WTC11 (cell line): Measurements from ENCODE around the gene C2CD4A. TPM values are rescaled to one million over a fixed set of nuclear protein-coding genes. Genes with fewer than 3 reads are reported as not detected.

ENCODE experiments used
- ATAC-seq: fragments of 200-7000 bp; cut with Tn5 transposase; 2 replicates; pipeline ENCODE4 v1.10.0; 2021; ENCODE audit warnings: mild to moderate bottlenecking, moderate library complexity
- CTCF ChIA-PET: fragments of 300-600 bp; sonication (Branson Sonifier 250); formaldehyde crosslinking; loops from one replicate; lab custom pipeline; 2021; ENCODE audit warnings: antibody characterized with exemption; lab: Charles Lee
- POLR2A ChIA-PET: fragments of 350-600 bp; sonication (Branson Sonifier 250); formaldehyde crosslinking; loops from one replicate; lab custom pipeline; 2021; ENCODE audit warnings: antibody characterized with exemption; lab: Charles Lee
- DNase-seq: peaks from one replicate; pipeline ENCODE4 v3.0.0; 2021; ENCODE audit warnings: low spot score
- H3K27ac Mint-ChIP-seq: 2 replicates; pipeline ENCODE4 v1.8.0; 2021; ENCODE audit warnings: mixed read lengths
- H3K27me3 Mint-ChIP-seq: 2 replicates; pipeline ENCODE4 v1.8.0; 2021; ENCODE audit warnings: low read depth, mild to moderate bottlenecking, moderate library complexity, mixed read lengths
- H3K36me3 Mint-ChIP-seq: 2 replicates; pipeline ENCODE4 v1.8.0; 2021; ENCODE audit warnings: mixed read lengths
- H3K4me1 Mint-ChIP-seq: 2 replicates; pipeline ENCODE4 v1.8.0; 2022; ENCODE audit warnings: mixed read lengths
- H3K4me3 Mint-ChIP-seq: 2 replicates; pipeline ENCODE4 v1.8.0; 2021; ENCODE audit warnings: mild to moderate bottlenecking, moderate library complexity, mixed read lengths
- H3K9me3 Mint-ChIP-seq: 2 replicates; pipeline ENCODE4 v1.8.0; 2021; ENCODE audit warnings: mixed read lengths
- CREM ChIP-seq: sonication (generic); formaldehyde crosslinking; IDR thresholded peaks from 2 replicates; pipeline ENCODE4 v1.8.1; 2022; ENCODE audit warnings: mild to moderate bottlenecking, missing genetic modification reagents, moderate library complexity
- NFE2L1 ChIP-seq: sonication (generic); formaldehyde crosslinking; IDR thresholded peaks from 2 replicates; pipeline ENCODE4 v1.8.1; 2023; ENCODE audit warnings: missing genetic modification reagents
- NR1H2 ChIP-seq: sonication (generic); formaldehyde crosslinking; IDR thresholded peaks from 2 replicates; pipeline ENCODE4 v1.9.0; 2021; ENCODE audit warnings: mild to moderate bottlenecking, moderate library complexity, missing genetic modification reagents
- SMAD4 ChIP-seq: sonication (generic); formaldehyde crosslinking; IDR thresholded peaks from 2 replicates; pipeline ENCODE4 v1.8.0; 2022; ENCODE audit warnings: mild to moderate bottlenecking, missing genetic modification reagents
- SOX15 ChIP-seq: fragments of 250-450 bp; sonication (Bioruptor Pico); IDR thresholded peaks from 2 replicates; pipeline ENCODE4 v1.9.0; 2021; ENCODE audit warnings: mild to moderate bottlenecking
- ZBTB21 ChIP-seq: sonication (generic); formaldehyde crosslinking; IDR thresholded peaks from 2 replicates; pipeline ENCODE4 v1.8.1; 2023; ENCODE audit warnings: mild to moderate bottlenecking, missing genetic modification reagents, borderline replicate concordance
- ZNF121 ChIP-seq: sonication (generic); formaldehyde crosslinking; IDR thresholded peaks from 2 replicates; pipeline ENCODE4 v1.8.0; 2023; ENCODE audit warnings: missing genetic modification reagents
- total RNA-seq: library from RNA; stranded (reverse); gene quantifications from 3 replicates; pipeline ENCODE4 v1.2.3, GENCODE V29; 2021
- TF ChIP-seq, protein P1 (sequence below): fragments of 250-450 bp; sonication (Bioruptor Pico); IDR thresholded peaks from 2 replicates; pipeline ENCODE4 v1.8.0; 2021; ENCODE audit warnings: mild to moderate bottlenecking
- TF ChIP-seq, protein P2 (sequence below): sonication (generic); formaldehyde crosslinking; IDR thresholded peaks from 2 replicates; pipeline ENCODE4 v1.8.1; 2022; ENCODE audit warnings: mild to moderate bottlenecking, missing genetic modification reagents, moderate library complexity, borderline replicate concordance
- TF ChIP-seq, protein P3 (sequence below): sonication (generic); formaldehyde crosslinking; IDR thresholded peaks from 2 replicates; pipeline ENCODE4 v1.8.1; 2023; ENCODE audit warnings: mild to moderate bottlenecking, missing genetic modification reagents
- TF ChIP-seq, protein P4 (sequence below): sonication (generic); formaldehyde crosslinking; IDR thresholded peaks from 2 replicates; pipeline ENCODE4 v1.8.1; 2022; ENCODE audit warnings: low read depth, missing genetic modification reagents, borderline replicate concordance
- TF ChIP-seq, protein P5 (sequence below): sonication (generic); formaldehyde crosslinking; IDR thresholded peaks from 2 replicates; pipeline ENCODE4 v1.8.0; 2023; ENCODE audit warnings: mild to moderate bottlenecking, missing genetic modification reagents
- TF ChIP-seq, protein P6 (sequence below): fragments of 200-600 bp; IDR thresholded peaks from 2 replicates; pipeline ENCODE4 v1.8.0; 2022; ENCODE audit warnings: antibody characterized with exemption
- TF ChIP-seq, protein P7 (sequence below): sonication (generic); formaldehyde crosslinking; conservative IDR thresholded peaks from 2 replicates; pipeline ENCODE4 v1.8.1; 2022; ENCODE audit warnings: mild to moderate bottlenecking, missing genetic modification reagents
- TF ChIP-seq, protein P8 (sequence below): sonication (generic); formaldehyde crosslinking; IDR thresholded peaks from 2 replicates; pipeline ENCODE4 v1.8.0; 2022; ENCODE audit warnings: missing genetic modification reagents

The C2CD4A gene
- total RNA-seq, 1 experiment from 2014 or later = 0.42 TPM

DNA sequence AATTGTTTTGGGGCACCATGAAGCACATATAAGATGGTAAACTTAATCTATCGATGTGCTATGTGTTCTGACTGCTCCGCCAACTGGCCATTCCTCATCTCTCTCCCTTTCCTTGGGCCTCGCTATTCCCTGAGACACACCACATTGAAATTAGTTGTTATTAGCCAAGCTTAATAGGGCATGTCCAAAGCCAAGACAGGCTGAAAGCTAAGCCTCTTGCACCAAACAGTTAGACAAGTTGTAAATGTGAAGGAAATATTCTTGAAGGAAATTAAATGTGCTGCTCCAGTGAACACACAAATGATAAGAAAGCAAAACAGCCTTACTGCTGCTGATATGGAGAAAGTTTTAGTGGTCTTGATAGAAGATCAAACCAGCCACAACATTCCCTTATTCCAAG is 39.3 kb downstream of the C2CD4A start:
- Mint-ChIP-seq H3K27ac (no peak overlapping the region), H3K4me3 (no peak overlapping the region), H3K27me3 (no peaks in the 10 kb centered on the region), H3K4me1 (no peaks in the 10 kb centered on the region; the same call in 1 of the 2 replicates), H3K9me3 (no peaks in the 10 kb centered on the region), H3K36me3 (no peaks in the 10 kb centered on the region)
- ATAC-seq (no peak), DNase-seq (no peak)
- ChIA-PET POLR2A (no interaction called here), CTCF (no interaction called here)
- TF ChIP-seq, protein P1, sequence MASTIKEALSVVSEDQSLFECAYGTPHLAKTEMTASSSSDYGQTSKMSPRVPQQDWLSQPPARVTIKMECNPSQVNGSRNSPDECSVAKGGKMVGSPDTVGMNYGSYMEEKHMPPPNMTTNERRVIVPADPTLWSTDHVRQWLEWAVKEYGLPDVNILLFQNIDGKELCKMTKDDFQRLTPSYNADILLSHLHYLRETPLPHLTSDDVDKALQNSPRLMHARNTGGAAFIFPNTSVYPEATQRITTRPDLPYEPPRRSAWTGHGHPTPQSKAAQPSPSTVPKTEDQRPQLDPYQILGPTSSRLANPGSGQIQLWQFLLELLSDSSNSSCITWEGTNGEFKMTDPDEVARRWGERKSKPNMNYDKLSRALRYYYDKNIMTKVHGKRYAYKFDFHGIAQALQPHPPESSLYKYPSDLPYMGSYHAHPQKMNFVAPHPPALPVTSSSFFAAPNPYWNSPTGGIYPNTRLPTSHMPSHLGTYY (CRISPR knock-in tag) = no peak
- TF ChIP-seq, protein P2, sequence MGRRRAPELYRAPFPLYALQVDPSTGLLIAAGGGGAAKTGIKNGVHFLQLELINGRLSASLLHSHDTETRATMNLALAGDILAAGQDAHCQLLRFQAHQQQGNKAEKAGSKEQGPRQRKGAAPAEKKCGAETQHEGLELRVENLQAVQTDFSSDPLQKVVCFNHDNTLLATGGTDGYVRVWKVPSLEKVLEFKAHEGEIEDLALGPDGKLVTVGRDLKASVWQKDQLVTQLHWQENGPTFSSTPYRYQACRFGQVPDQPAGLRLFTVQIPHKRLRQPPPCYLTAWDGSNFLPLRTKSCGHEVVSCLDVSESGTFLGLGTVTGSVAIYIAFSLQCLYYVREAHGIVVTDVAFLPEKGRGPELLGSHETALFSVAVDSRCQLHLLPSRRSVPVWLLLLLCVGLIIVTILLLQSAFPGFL (CRISPR knock-in tag) = no peak
- TF ChIP-seq, protein P3, sequence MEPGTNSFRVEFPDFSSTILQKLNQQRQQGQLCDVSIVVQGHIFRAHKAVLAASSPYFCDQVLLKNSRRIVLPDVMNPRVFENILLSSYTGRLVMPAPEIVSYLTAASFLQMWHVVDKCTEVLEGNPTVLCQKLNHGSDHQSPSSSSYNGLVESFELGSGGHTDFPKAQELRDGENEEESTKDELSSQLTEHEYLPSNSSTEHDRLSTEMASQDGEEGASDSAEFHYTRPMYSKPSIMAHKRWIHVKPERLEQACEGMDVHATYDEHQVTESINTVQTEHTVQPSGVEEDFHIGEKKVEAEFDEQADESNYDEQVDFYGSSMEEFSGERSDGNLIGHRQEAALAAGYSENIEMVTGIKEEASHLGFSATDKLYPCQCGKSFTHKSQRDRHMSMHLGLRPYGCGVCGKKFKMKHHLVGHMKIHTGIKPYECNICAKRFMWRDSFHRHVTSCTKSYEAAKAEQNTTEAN (CRISPR knock-in tag) = no peak

DNA sequence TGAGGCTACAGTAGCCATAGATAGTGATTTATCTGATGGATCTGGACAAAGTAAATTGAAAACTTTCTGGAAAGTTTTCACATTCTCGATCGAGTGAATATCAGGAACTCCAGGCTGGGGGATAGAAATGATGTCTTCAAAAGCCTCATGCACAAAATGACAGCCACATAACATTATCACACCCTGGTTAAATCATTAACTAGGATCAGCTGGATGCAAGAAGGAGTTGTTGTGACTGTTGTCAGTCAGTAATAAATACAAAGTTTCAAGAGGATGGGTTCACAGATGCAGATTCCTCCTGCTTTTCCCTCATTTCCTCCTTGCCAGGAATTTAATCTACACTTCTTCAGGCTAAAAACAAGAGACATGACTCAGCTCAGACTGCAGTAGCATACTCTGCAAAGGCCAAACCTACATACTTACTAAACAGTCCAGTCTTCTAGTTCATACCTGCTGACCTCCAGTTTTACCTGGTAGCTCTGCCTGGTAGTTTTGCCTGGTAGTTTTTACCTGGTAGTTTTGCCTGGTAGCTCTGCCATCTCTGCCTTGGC is 40.9 kb downstream of the C2CD4A start:
- POLR2A ChIA-PET = interaction anchor here (0.6 kb wide), 1 partner anchor 1475 kb away, joined by 3 read pairs; no protein-coding TSS in a partner anchor
- ATAC-seq (no peak), DNase-seq (no peak)
- no peak overlapping the region for H3K4me3 Mint-ChIP-seq
- H3K27me3 Mint-ChIP-seq = no peaks in the 10 kb centered on the region
- H3K27ac Mint-ChIP-seq = no peak overlapping the region
- H3K36me3 Mint-ChIP-seq = no peaks in the 10 kb centered on the region
- no peaks in the 10 kb centered on the region for H3K9me3 Mint-ChIP-seq
- CTCF ChIA-PET = interaction anchor here (1.5 kb wide), 1 partner anchor 147 kb away, joined by 5 read pairs; no protein-coding TSS in a partner anchor
- no peaks in the 10 kb centered on the region; the same call in 1 of the 2 replicates for H3K4me1 Mint-ChIP-seq
- TF ChIP-seq CREM (CRISPR knock-in tag) (no peak), NR1H2 (CRISPR knock-in tag) (no peak), SOX15 (CRISPR knock-in tag) (no peak), SMAD4 (CRISPR knock-in tag) (no peak), NFE2L1 (no peak), ZBTB21 (CRISPR knock-in tag) (no peak), ZNF121 (CRISPR knock-in tag) (no peak)
- TF ChIP-seq, protein P4, sequence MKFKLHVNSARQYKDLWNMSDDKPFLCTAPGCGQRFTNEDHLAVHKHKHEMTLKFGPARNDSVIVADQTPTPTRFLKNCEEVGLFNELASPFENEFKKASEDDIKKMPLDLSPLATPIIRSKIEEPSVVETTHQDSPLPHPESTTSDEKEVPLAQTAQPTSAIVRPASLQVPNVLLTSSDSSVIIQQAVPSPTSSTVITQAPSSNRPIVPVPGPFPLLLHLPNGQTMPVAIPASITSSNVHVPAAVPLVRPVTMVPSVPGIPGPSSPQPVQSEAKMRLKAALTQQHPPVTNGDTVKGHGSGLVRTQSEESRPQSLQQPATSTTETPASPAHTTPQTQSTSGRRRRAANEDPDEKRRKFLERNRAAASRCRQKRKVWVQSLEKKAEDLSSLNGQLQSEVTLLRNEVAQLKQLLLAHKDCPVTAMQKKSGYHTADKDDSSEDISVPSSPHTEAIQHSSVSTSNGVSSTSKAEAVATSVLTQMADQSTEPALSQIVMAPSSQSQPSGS (CRISPR knock-in tag) = no peak
- TF ChIP-seq, protein P5, sequence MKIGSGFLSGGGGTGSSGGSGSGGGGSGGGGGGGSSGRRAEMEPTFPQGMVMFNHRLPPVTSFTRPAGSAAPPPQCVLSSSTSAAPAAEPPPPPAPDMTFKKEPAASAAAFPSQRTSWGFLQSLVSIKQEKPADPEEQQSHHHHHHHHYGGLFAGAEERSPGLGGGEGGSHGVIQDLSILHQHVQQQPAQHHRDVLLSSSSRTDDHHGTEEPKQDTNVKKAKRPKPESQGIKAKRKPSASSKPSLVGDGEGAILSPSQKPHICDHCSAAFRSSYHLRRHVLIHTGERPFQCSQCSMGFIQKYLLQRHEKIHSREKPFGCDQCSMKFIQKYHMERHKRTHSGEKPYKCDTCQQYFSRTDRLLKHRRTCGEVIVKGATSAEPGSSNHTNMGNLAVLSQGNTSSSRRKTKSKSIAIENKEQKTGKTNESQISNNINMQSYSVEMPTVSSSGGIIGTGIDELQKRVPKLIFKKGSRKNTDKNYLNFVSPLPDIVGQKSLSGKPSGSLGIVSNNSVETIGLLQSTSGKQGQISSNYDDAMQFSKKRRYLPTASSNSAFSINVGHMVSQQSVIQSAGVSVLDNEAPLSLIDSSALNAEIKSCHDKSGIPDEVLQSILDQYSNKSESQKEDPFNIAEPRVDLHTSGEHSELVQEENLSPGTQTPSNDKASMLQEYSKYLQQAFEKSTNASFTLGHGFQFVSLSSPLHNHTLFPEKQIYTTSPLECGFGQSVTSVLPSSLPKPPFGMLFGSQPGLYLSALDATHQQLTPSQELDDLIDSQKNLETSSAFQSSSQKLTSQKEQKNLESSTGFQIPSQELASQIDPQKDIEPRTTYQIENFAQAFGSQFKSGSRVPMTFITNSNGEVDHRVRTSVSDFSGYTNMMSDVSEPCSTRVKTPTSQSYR (CRISPR knock-in tag) = no peak
- TF ChIP-seq, protein P6, sequence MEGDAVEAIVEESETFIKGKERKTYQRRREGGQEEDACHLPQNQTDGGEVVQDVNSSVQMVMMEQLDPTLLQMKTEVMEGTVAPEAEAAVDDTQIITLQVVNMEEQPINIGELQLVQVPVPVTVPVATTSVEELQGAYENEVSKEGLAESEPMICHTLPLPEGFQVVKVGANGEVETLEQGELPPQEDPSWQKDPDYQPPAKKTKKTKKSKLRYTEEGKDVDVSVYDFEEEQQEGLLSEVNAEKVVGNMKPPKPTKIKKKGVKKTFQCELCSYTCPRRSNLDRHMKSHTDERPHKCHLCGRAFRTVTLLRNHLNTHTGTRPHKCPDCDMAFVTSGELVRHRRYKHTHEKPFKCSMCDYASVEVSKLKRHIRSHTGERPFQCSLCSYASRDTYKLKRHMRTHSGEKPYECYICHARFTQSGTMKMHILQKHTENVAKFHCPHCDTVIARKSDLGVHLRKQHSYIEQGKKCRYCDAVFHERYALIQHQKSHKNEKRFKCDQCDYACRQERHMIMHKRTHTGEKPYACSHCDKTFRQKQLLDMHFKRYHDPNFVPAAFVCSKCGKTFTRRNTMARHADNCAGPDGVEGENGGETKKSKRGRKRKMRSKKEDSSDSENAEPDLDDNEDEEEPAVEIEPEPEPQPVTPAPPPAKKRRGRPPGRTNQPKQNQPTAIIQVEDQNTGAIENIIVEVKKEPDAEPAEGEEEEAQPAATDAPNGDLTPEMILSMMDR = no peak
- TF ChIP-seq, protein P7, sequence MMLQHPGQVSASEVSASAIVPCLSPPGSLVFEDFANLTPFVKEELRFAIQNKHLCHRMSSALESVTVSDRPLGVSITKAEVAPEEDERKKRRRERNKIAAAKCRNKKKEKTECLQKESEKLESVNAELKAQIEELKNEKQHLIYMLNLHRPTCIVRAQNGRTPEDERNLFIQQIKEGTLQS (CRISPR knock-in tag) = no peak
- TF ChIP-seq, protein P8, sequence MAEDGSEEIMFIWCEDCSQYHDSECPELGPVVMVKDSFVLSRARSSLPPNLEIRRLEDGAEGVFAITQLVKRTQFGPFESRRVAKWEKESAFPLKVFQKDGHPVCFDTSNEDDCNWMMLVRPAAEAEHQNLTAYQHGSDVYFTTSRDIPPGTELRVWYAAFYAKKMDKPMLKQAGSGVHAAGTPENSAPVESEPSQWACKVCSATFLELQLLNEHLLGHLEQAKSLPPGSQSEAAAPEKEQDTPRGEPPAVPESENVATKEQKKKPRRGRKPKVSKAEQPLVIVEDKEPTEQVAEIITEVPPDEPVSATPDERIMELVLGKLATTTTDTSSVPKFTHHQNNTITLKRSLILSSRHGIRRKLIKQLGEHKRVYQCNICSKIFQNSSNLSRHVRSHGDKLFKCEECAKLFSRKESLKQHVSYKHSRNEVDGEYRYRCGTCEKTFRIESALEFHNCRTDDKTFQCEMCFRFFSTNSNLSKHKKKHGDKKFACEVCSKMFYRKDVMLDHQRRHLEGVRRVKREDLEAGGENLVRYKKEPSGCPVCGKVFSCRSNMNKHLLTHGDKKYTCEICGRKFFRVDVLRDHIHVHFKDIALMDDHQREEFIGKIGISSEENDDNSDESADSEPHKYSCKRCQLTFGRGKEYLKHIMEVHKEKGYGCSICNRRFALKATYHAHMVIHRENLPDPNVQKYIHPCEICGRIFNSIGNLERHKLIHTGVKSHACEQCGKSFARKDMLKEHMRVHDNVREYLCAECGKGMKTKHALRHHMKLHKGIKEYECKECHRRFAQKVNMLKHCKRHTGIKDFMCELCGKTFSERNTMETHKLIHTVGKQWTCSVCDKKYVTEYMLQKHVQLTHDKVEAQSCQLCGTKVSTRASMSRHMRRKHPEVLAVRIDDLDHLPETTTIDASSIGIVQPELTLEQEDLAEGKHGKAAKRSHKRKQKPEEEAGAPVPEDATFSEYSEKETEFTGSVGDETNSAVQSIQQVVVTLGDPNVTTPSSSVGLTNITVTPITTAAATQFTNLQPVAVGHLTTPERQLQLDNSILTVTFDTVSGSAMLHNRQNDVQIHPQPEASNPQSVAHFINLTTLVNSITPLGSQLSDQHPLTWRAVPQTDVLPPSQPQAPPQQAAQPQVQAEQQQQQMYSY (CRISPR knock-in tag) = no peak
